BLaER1 (cell line): ENCODE results near the gene ZSWIM8.

Source experiments
- H3K27ac ChIP-seq: shearing (Covaris generic); formaldehyde crosslinking; 2 replicates; pipeline ENCODE4 v1.8.1; 2022
- H3K27me3 ChIP-seq: shearing (Covaris generic); formaldehyde crosslinking; 2 replicates; pipeline ENCODE4 v1.8.1; 2022
- H3K36me3 ChIP-seq: shearing (Covaris generic); formaldehyde crosslinking; 2 replicates; pipeline ENCODE4 v1.8.1; 2022
- H3K4me1 ChIP-seq: shearing (Covaris generic); formaldehyde crosslinking; 2 replicates; pipeline ENCODE4 v1.8.1; 2022
- H3K4me2 ChIP-seq: shearing (Covaris generic); formaldehyde crosslinking; 2 replicates; pipeline ENCODE4 v1.8.1; 2022
- H3K4me3 ChIP-seq: shearing (Covaris generic); formaldehyde crosslinking; 2 replicates; pipeline ENCODE4 v1.8.1; 2022
- H3K9ac ChIP-seq: shearing (Covaris generic); formaldehyde crosslinking; 2 replicates; pipeline ENCODE4 v1.8.1; 2022
- H3K9me3 ChIP-seq: shearing (Covaris generic); formaldehyde crosslinking; 2 replicates; pipeline ENCODE4 v1.8.1; 2022
- H4K20me1 ChIP-seq: shearing (Covaris generic); formaldehyde crosslinking; 2 replicates; pipeline ENCODE4 v1.8.1; 2022
- Cebpa-rat ChIP-seq: shearing (Covaris generic); IDR thresholded peaks from 2 replicates; pipeline ENCODE4 v1.8.1; 2022

ZSWIM8 gene

DNA sequence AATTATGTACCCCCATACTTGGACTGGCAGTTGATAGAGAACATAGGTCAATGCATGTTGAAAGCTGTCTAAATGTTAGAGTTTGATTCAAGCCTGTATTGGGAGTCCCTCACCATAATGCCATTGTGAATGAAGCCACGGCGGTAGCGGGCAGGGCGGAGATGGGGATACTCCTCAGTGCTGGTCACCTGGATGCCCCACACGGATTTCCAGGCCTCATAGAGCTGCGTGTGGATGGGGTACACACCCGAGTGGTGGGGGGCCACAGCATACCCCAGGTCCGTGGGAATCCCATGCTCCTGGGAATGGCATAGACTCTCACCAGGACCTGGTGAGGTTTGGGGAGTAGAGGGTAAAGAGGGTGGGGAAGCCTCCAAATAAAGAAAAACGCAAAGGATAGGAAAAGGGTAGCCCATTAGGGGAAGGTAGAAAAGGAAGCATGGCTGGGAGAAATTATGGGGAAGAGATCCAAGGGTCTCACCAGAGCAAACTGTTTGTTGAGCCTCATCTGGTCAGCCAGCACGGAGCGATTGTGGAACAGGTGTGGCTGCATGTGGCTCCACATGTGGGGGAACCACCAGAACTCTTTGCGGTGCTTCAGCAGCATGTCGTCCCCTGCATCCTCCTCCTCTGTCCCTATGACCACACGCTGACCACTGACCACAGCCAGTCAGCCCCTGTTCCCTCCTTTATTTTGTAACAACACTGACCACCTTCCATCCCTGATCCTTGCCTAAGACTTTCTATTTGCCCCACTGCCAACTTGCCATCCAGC lies 21.0 kb downstream of the ZSWIM8 start:
- Histone ChIP-seq H3K4me2 (no peak overlapping the region), H3K36me3 (peaks cover 85% of the 10 kb centered on the region), H3K9ac (no peak overlapping the region), H3K4me3 (no peak overlapping the region), H4K20me1 (peaks cover 41% of the 10 kb centered on the region), H3K4me1 (peaks cover 25% of the 10 kb centered on the region), H3K27ac (no peak overlapping the region), H3K9me3 (no peaks in the 10 kb centered on the region), H3K27me3 (no peaks in the 10 kb centered on the region)
- TF ChIP-seq Cebpa-rat: no peak

DNA sequence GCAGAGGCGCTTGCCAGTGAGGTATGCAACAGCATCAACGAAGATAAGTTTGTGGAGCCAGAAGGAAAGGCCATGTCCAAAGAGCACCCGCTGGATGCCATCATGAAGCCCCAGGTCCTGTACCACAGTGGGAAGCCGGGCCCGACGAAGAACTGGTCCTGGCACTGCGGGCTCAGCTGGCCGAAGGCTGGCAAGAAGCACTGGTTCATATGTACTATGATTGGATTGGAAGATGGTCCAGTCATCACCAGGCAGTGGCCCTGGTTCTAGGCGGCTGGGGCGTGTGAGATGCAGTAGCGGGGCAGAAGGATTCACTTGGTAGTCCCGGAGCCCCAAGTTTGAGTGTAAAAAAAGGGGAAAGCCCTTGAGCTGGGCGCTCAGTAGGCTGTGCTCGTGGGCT lies 22.1 kb downstream of the ZSWIM8 start:
- peaks cover 30% of the 10 kb centered on the region for H3K4me1 ChIP-seq
- H3K9me3 ChIP-seq: no peaks in the 10 kb centered on the region
- no peak overlapping the region for H3K4me2 ChIP-seq
- TF ChIP-seq Cebpa-rat: no peak
- peaks cover 73% of the 10 kb centered on the region for H3K36me3 ChIP-seq
- H3K27me3 ChIP-seq: no peaks in the 10 kb centered on the region
- no peak overlapping the region for H3K9ac ChIP-seq
- no peak overlapping the region for H3K27ac ChIP-seq
- H3K4me3 ChIP-seq: no peak overlapping the region
- peaks cover 41% of the 10 kb centered on the region for H4K20me1 ChIP-seq

DNA sequence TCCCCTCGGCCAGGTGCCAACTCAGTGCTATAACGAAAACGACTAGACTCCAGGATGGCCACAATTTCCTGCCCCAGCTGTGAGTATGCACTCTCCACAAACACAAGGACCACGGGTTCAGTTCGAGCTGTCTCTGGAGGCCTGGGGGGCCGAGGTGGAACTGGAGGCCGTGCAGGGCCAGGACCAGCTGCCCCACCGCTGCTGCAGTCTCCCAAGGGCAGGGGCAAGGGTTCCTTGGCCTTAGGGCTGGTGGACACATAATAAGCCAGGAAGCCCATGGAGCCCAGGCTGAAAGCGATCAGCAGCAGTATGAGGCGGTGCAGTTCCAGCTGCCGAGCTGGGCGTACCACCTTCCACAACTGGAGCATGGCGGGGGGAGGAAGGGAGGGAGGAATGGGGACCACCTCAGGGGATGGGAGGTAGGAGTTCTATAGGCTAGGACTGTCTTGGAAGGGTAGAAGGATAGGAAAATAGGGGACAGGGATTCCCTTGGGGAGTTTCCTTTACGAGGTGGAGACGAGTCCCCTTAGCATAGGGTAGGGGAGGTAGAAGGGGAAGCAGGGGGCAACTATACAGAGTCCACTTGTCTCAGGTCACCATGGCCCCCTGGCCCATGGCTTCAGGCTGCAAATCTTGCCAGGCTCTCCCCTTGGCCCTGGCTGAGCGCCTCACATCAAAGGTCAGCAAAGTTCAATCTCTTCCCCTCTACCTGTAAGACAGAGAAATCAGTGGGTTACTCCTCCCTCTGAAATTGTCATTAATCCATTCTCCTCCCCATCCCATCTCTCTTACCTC lies 22.8 kb downstream of the ZSWIM8 start:
- H3K27me3 ChIP-seq: no peaks in the 10 kb centered on the region
- H3K4me3 ChIP-seq: no peak overlapping the region
- H4K20me1 ChIP-seq: peaks cover 43% of the 10 kb centered on the region
- no peaks in the 10 kb centered on the region for H3K9me3 ChIP-seq
- peaks cover 69% of the 10 kb centered on the region for H3K36me3 ChIP-seq
- H3K9ac ChIP-seq: no peak overlapping the region
- TF ChIP-seq Cebpa-rat: no peak
- no peak overlapping the region for H3K27ac ChIP-seq
- no peak overlapping the region for H3K4me2 ChIP-seq
- peaks cover 33% of the 10 kb centered on the region for H3K4me1 ChIP-seq

DNA sequence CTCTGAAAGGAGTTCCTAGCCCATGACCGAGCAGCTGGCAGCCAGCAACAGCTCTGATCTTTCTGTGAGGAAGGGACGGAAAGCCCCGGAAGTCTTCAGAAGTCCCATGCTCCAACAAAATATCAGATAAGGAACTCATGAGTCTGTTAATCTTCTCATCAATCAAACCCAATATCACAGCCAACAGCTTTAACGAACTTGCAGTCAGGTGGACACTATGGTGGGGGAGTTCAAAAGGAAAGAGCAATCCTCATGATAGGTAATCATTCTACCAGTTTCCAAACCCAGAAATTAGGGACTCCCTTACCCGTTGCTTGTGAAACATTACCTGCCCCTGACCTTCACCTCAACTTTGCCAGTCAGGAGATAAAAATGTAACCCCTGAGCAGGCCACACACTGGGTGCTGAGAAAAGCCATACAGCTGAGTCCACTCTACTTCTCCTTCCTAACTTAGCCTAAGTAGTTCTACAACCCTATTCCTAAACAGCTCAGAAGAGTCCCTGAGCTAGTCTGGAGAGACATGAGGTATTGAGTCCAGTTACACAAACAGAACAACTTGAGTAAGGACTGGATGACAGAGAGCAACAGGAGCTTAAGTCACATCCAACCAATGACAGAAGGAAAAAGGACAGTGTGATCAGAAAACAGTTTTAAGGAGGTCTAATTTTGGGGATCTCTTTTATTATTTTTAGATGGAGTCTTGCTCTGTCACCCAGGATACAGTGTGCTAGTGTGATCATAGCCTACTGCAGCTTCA lies 23.8 kb downstream of the ZSWIM8 start:
- H3K4me2 ChIP-seq: no peak overlapping the region

DNA sequence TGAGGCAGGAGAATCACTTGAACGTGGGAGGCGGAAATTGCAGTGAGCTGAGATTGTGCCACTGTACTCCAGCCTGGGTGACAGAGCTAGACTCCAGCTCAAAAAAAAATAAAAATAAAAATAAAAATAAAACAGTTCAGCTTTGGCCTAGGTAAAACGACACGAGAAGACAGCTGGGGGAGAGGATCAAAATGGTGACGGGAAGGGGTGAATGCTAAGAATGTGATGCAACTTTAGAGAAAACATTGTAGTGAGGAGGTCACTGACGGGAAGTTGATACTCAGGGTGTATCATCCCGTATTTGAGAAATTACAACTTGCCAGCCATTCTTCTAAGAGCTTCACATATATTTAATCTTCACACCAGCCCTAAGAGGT lies 24.9 kb downstream of the ZSWIM8 start:
- peaks cover 21% of the 10 kb centered on the region for H3K4me1 ChIP-seq
- H3K4me2 ChIP-seq: peak overlapping the region; percentile 94
- H3K27me3 ChIP-seq: no peaks in the 10 kb centered on the region
- H4K20me1 ChIP-seq: peaks cover 48% of the 10 kb centered on the region
- no peak for TF ChIP-seq Cebpa-rat
- peaks cover 65% of the 10 kb centered on the region for H3K36me3 ChIP-seq
- peak overlapping the region; percentile 91 for H3K4me3 ChIP-seq
- H3K9me3 ChIP-seq: no peaks in the 10 kb centered on the region
- peak overlapping the region; percentile 96; the same call in 1 of the 2 replicates for H3K27ac ChIP-seq
- peak overlapping the region; percentile 95 for H3K9ac ChIP-seq

More for the DNA sequence above, 23.8 kb downstream of the ZSWIM8 start:
- no peak overlapping the region for H3K9ac ChIP-seq
- H3K4me3 ChIP-seq: no peak overlapping the region
- peaks cover 67% of the 10 kb centered on the region for H3K36me3 ChIP-seq
- H3K9me3 ChIP-seq: no peaks in the 10 kb centered on the region
- no peak overlapping the region for H3K27ac ChIP-seq
- H4K20me1 ChIP-seq: peaks cover 48% of the 10 kb centered on the region
- TF ChIP-seq Cebpa-rat: no peak
- H3K4me1 ChIP-seq: peaks cover 26% of the 10 kb centered on the region
- no peaks in the 10 kb centered on the region for H3K27me3 ChIP-seq

DNA sequence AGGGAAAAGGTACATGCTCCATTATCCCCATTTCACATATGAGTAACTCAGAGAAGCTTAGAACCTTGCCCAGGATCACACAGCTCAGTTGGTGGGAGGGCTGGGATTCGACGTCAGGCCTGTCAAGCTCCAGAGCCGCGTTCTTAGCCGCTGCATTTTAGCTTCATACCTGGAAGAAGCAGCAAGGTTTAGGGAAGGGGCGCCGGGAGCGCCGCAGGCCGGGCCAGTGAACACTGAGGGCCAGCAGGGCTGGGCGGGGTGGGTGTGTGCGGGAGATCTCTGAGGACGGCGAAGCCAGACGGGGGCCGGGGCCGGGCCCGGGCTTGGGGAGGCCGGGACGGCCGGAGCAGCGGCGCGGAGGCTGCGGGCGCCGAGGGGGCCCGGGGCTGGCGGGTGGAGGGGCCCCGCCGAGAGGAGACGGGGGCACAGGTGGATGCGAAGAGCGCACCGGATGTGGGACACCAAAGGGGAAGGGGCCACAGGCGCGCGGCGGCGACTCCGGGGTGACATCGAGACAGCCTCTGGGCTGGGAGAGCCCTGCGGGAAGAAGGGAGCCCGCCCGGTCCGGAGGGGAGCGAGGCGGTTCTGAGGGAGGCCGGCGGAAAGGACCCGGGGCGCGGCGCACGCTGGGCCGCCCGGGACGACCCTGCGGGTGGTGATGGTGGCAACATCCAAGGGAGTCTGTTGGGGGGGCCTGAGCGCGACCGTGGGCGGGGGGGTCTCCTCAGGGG lies 25.5 kb downstream of the ZSWIM8 start:
- H3K27me3 ChIP-seq: no peaks in the 10 kb centered on the region
- H4K20me1 ChIP-seq: peaks cover 48% of the 10 kb centered on the region
- H3K36me3 ChIP-seq: peaks cover 65% of the 10 kb centered on the region
- peaks cover 21% of the 10 kb centered on the region for H3K4me1 ChIP-seq
- peak overlapping the region; percentile 95 for H3K9ac ChIP-seq
- no peaks in the 10 kb centered on the region for H3K9me3 ChIP-seq
- H3K4me2 ChIP-seq: peak overlapping the region; percentile 94
- no peak for TF ChIP-seq Cebpa-rat
- H3K4me3 ChIP-seq: peak overlapping the region; percentile 91
- peak overlapping the region; percentile 96 for H3K27ac ChIP-seq

DNA sequence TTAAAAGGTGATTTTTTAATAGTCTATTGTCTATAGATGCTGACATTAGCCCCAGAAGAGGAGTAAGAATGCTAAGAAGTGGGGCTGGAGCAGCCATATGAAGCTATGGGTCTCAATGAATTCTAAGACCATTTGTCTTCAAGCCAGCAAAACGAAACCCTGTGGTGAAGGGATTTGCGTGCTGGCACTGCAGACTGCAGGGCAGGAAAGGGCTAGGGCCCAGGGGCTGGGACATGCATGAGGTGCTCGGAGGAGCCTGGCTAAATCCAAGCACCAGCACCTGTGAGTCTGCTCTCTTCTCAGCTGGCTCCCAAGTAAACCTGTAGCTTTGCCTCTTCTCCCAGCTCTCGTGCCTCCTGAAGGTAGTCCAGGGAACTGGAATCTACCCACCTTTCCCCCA lies 27.3 kb downstream of the ZSWIM8 start:
- no peak overlapping the region for H3K4me3 ChIP-seq
- H3K9me3 ChIP-seq: no peaks in the 10 kb centered on the region
- H3K9ac ChIP-seq: no peak overlapping the region
- H3K4me2 ChIP-seq: no peak overlapping the region
- H3K27ac ChIP-seq: no peak overlapping the region
- peaks cover 21% of the 10 kb centered on the region for H3K4me1 ChIP-seq
- peaks cover 65% of the 10 kb centered on the region for H3K36me3 ChIP-seq
- peaks cover 33% of the 10 kb centered on the region for H4K20me1 ChIP-seq
- no peak for TF ChIP-seq Cebpa-rat
- H3K27me3 ChIP-seq: no peaks in the 10 kb centered on the region

DNA sequence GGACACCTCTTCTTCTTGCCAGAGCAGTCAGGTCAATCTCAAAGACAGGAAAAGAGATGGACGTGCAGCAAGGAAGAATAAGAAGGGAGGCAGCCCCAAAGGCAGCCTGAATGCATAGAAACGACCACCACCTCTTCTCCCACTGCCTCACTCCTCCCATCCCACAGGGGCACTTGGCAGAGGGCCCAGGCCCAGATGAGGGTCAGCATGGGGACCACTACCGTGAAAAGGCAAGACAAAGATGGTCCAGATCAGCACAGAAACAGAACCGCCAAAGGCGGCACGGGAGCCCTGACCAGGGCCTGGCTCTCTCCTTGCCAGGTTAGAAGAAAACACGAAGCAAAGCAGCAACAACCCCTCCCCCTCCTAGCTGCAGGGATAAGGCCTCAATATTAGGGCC lies 27.9 kb downstream of the ZSWIM8 start:
- no peaks in the 10 kb centered on the region for H3K9me3 ChIP-seq
- no peak overlapping the region for H3K4me2 ChIP-seq
- H3K36me3 ChIP-seq: peaks cover 65% of the 10 kb centered on the region
- no peak overlapping the region for H3K9ac ChIP-seq
- TF ChIP-seq Cebpa-rat: no peak
- H3K4me1 ChIP-seq: peaks cover 21% of the 10 kb centered on the region
- H3K27ac ChIP-seq: no peak overlapping the region
- H3K27me3 ChIP-seq: no peaks in the 10 kb centered on the region
- no peak overlapping the region for H3K4me3 ChIP-seq
- peaks cover 31% of the 10 kb centered on the region for H4K20me1 ChIP-seq

DNA sequence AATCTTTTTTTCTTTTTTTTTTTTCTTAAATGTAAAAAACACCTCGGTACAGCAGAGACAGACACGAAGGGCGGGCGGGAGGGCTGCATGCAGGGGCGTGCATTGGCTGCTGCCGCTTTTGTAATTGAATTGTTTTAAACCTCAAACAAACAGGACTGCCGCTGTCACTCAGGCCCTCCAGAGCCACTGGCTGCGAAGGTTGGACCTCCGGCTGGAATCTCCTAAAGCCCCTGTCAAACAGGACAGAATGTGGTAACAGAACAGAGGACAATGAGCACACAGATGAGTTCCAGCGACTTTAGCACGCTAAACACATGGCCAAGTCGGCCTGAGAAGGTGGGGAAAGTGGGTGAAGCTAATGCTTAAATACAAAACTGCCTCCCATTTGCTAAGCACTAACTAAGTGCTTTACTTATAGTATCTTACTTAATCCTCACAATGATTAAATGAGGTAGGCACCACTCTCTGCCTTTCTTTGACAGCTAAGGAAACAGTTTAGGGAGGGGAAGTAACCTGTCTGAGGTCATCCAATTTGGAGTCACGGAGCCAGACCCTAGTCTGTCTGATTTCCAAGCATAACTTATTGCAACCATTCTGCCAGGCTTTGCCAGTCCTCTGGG lies 29.0 kb downstream of the ZSWIM8 start:
- Histone ChIP-seq H3K4me3 (no peak overlapping the region), H3K9ac (no peak overlapping the region), H3K27me3 (no peaks in the 10 kb centered on the region), H3K4me2 (no peak overlapping the region), H3K9me3 (no peaks in the 10 kb centered on the region), H3K27ac (no peak overlapping the region), H3K36me3 (peaks cover 62% of the 10 kb centered on the region), H4K20me1 (peaks cover 23% of the 10 kb centered on the region; the same call in 1 of the 2 replicates), H3K4me1 (peaks cover 20% of the 10 kb centered on the region)
- TF ChIP-seq Cebpa-rat: no peak
